Endometrial microvascular endothelial cells (primary cell): ENCODE data around the gene LRRC38. TPM values are rescaled to one million over a fixed set of nuclear protein-coding genes. Genes with fewer than 3 reads are reported as not detected.

Experiments
- in situ Hi-C: cut with HindIII; loops from 2 replicates; pipeline ENCODE4 v1.10.0; 2017; ENCODE audit warnings: low sequenced_read_pairs, low pct_unique_long_range_greater_than_20kb; ENCODE audit errors: inconsistent ontology term
- total RNA-seq: library from RNA; depleted of rRNA; stranded (reverse); fragments of >200 nt; gene quantifications from one replicate; pipeline ENCODE4 v1.2.3, GENCODE V29; 2015; ENCODE audit errors: inconsistent ontology term

Gene LRRC38
- total RNA-seq, 1 donor from 2014 or later: not detected

GRCh38 chr1:13523780-13524477 lies 10.1 kb upstream of the LRRC38 start:
- in situ Hi-C loops: no loop called here

GRCh38 chr1:13520985-13521384 lies 7.2 kb upstream of the LRRC38 start:
- in situ Hi-C loops: no loop called here

- in situ Hi-C loops: no loop called here
Observed at GRCh38 chr1:13517193-13517812, 3.5 kb upstream of the LRRC38 start.

DNA sequence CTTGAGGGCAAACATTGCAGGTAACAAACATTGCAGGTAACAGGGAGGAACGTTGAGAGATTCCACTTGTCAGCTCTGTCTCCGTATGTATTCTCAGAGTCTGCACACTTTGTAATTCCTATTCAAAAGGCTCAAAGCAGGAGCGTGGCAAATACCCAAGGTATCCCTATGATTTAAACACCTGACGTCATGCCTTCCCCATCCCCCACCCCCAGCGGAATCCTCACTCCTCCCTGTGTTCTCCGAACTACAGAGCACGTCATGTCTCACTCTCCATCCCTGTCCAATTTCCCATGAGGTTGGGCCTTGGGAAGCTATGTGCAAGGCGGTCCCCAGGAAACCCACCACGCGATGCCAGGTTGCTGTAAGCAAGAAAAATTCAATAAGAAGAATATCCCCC lies 2.8 kb upstream of the LRRC38 start:
- in situ Hi-C loops: no loop called here

GRCh38 chr1:13514821-13515220 lies 1.0 kb upstream of the LRRC38 start:
- in situ Hi-C loops: no loop called here

- in situ Hi-C loops: no loop called here
Observed at GRCh38 chr1:13513063-13513894, 524 bp downstream of the LRRC38 start.

DNA sequence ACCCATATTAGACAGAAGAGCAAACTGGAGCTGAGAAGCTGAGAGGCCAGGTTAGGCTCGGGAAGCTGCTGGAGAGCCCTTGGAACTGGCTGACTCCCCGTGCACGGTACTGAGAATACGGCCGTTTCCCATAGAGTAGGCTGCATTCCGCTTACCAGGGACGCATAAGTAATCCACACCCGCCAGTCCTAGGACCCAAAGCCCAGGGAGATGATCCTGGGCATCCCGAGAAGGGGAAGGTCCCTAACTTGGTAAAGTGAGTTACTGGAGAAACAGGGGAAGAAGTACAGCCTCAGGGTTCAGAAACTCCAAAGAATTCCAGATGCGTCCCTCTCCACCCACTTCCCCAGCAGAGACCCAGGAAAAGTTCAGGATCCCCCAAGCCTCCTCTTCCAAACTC lies 1.3 kb downstream of the LRRC38 start:
- in situ Hi-C loops: no loop called here

GRCh38 chr1:13510499-13510898 lies 3.3 kb downstream of the LRRC38 start:
- in situ Hi-C loops: no loop called here

DNA sequence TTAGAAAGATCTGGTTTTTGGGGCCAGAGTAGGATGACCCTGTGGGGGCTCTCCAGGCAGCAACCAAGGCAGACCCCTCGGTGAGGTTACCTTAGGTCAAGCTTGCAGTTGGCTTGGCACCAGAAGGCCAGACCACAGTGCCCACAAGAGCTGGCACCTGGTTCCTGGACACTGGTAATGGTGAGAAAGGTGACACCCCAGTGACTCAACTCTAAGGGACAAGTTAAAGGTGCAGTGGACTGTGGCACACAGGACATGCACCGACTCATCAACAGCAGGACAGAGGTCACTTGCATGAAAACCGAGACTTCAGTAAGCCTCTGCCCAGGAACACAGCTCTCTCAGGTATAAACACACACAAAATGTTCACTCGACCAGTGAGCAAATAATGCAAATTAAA lies 6.7 kb downstream of the LRRC38 start:
- in situ Hi-C loops: no loop called here

GRCh38 chr1:13505020-13505419 lies 8.8 kb downstream of the LRRC38 start:
- in situ Hi-C loops: no loop called here

GRCh38 chr1:13500806-13501205 lies 13.0 kb downstream of the LRRC38 start:
- in situ Hi-C loops: no loop called here

DNA sequence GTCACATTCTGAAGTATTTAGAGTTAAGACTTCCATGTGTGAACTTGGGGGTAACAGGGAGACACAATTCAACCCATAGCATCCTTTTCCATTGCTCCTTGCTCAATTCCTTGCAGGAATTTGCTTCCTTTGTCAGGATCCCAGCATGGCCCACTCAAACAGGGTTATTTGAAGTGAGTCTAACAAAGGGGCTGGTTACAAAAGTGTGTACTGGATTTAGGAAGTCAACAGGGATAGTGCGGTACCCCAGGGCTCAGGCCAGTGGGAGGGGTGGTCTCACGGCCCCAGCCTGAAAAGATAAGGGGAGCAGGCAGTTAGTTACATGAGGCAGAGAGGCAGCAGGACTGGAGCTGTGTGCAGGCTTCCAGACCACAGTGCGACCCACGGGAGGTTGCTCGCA lies 14.4 kb downstream of the LRRC38 start:
- in situ Hi-C loops: no loop called here

GRCh38 chr1:13498553-13498952 lies 15.2 kb downstream of the LRRC38 start:
- in situ Hi-C loops: no loop called here

GRCh38 chr1:13495186-13495585 lies 18.6 kb downstream of the LRRC38 start:
- in situ Hi-C loops: no loop called here

DNA sequence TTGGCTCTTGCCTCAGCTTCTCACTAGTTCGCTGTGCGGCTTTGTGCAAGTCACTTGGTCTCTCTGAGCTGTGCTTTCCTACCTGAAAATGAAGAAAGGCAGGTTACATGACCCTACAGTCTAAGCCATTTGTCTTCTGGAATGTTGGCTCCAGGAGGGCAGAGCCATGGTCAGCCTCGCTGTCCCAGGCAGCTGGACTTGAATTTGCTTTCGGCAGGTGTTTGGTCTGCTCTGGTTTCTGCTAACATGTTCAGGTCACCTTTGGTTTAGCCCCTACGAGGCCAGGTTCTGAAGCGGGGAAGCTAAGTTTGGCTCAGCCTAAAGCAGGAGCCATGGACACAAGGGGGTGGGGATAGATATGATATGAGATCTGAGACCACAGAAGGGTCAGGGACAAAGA lies 19.1 kb downstream of the LRRC38 start:
- in situ Hi-C loops: no loop called here

GRCh38 chr1:13494025-13494424 lies 19.8 kb downstream of the LRRC38 start:
- in situ Hi-C loops: no loop called here

DNA sequence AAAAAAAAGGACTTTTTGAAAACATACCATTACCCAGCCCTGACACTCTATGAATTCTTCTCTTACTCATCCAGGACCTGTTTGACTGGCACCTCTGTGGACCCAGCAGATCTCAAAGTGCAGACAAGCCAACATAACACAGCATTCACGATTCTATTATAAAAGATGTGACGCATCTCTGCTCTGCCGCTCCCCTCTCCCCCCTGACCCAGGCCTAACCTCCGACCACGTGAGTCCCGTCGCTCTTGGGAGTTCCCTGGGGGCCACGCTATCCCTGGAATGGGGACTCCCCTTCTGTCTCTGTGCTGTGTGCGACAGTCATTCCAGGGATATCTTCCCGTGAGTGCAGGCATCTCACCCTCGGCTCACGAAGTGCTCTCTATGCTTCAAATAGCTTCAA lies 21.1 kb downstream of the LRRC38 start:
- in situ Hi-C loops: no loop called here

DNA sequence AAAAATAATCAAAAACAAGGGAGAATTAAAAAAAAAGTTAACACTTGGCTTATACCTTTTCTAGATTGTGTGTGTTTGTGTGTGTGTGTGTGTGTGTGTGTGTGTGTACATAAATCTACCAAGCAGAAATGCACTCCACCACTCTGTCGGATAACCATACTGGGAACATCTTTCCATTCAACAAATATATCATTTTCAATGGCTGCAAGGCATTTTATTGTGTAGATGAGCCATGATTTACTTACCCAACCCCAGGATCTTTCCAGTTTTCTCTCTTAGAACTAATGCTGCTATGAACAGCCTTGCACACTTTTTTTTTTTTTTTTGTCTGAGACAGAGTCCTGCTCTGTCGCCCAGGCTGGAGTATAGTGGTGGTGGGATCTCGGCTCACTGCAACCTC lies 25.8 kb downstream of the LRRC38 start:
- in situ Hi-C loops: no loop called here

DNA sequence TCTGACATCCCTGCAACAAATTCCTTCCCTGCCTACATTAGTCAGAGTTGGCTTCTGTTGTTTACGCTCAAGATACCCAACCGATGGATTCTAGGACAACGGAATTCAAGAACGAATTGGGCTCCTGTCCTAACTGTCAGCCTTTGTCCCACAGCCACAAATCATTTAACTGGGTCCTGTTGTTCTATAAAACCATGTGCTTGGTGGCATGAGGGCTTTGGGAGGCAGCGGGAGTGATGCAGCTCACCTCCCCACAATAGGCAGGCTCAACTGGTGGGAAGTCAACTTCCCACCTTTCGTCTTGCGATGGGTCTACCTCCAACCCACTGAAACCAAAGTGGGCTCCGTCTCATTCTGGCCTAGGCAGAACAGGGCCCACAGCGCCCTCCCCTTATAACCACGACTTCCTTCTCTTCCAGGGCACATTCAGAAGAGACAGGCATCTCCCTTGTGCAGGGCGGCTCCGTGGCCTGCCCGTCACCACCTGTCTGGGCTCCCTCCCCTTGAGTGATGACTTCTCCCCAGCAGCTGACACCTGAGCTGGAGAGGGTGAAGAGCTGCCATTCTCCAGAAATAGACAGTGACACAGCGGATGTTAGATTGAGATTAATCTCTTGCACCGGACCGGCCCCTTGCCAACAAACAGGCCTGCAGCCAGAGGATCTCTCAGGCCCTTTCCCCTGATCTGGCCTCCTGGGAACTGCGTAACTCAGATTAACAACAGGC lies 26.5 kb downstream of the LRRC38 start:
- in situ Hi-C loops: no loop called here
